ENCODE measurements around the gene GBF1.

Gene GBF1

DNA sequence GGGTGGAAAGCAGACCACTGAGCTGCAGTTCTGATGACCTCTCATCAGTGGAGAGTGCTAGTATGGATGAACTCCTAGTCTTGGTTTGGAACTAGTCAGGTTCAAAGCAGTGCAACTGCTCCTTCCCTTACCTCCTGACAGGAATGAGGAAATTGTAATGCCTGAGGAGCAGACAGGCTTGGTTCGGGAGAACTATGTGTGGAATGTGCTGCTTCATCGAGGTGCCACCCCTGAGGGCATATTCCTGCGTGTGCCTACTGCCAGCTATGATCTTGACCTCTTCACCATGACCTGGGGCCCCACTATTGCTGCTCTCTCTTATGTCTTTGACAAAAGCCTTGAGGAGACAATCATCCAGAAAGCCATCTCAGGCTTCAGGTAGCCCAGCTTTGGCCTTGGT is 122.7 kb downstream of the GBF1 start:
- DNase-seq (ENCODE audit: low spot score), result no peak
- TF ChIP-seq, protein P1, sequence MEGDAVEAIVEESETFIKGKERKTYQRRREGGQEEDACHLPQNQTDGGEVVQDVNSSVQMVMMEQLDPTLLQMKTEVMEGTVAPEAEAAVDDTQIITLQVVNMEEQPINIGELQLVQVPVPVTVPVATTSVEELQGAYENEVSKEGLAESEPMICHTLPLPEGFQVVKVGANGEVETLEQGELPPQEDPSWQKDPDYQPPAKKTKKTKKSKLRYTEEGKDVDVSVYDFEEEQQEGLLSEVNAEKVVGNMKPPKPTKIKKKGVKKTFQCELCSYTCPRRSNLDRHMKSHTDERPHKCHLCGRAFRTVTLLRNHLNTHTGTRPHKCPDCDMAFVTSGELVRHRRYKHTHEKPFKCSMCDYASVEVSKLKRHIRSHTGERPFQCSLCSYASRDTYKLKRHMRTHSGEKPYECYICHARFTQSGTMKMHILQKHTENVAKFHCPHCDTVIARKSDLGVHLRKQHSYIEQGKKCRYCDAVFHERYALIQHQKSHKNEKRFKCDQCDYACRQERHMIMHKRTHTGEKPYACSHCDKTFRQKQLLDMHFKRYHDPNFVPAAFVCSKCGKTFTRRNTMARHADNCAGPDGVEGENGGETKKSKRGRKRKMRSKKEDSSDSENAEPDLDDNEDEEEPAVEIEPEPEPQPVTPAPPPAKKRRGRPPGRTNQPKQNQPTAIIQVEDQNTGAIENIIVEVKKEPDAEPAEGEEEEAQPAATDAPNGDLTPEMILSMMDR (IDR thresholded peaks at IDR 0.05; ENCODE audit: extremely low read depth, missing control alignments), result no peak

DNA sequence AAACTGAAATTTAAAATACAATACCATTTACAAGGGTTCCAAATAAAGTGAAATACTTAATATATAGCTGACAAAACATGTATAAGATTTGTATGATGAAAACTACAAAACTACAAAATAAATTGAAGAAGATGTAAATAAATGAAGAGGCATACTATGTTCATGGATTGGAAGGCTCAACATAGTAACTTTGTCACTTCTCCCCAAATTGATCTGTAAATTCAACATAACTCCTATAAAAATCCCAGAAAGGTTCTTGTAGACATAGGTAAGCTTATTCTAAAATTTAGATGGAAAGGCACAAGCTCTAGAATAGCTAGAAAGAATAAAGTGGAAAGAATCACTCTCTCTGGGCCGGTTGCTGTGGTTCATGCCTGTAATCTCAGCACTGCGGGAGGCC is 126.0 kb downstream of the GBF1 start:
- no peak for DNase-seq (ENCODE audit: low spot score)
- TF ChIP-seq, protein P1 (IDR thresholded peaks at IDR 0.05; ENCODE audit: extremely low read depth, missing control alignments), result no peak

- DNase-seq (ENCODE audit: low spot score), result no peak
- TF ChIP-seq, protein P1 (IDR thresholded peaks at IDR 0.05; ENCODE audit: extremely low read depth, missing control alignments), result no peak
Observed at GRCh38 chr10:102375250-102375649, 129.9 kb downstream of the GBF1 start.

DNA sequence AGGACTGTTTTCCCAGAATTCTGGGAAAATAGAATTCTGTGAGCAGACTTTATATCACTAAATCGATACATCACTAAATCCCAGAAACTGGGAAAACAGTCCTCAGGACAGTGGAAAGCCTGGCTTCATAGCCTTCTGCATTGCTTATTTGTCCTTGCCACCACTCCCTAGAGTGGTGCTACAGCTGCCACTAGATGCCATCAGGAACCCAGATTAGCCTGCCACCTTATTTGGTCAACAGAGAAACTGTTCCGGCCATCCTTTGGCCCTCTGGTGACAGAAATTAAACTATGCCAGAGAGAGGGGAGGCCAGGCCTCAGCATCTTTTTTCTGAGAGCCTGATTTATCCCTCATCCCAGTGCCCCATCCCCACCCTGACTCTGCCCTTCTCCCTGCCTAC is 130.5 kb downstream of the GBF1 start:
- DNase-seq (ENCODE audit: low spot score), result no peak
- TF ChIP-seq, protein P1 (IDR thresholded peaks at IDR 0.05; ENCODE audit: extremely low read depth, missing control alignments), result no peak

GRCh38 chr10:102376901-102377300 is 131.6 kb downstream of the GBF1 start:
- TF ChIP-seq, protein P1 (IDR thresholded peaks at IDR 0.05; ENCODE audit: extremely low read depth, missing control alignments), result no peak
- no peak for DNase-seq (ENCODE audit: low spot score)

DNA sequence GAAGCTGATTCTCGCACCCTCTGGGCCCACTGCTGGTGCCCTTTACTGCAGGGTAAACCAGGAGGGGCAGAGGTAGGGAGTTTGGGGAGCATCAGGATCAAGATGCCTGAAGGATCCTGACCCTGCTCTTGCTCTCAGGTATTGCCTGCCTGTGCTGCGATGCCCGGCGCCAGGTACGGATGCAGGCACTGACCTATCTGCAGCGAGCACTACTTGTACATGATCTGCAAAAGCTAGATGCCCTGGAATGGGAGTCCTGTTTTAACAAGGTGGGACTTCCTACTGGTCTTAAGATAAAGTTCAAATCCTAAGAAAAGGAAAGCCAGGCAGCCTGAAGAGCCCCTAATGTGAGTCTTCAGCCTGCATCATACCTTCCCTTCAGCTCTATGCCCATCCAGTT is 134.1 kb downstream of the GBF1 start:
- no peak for DNase-seq (ENCODE audit: low spot score)
- TF ChIP-seq, protein P1 (IDR thresholded peaks at IDR 0.05; ENCODE audit: extremely low read depth, missing control alignments), result no peak

GRCh38 chr10:102381983-102382382 is 136.7 kb downstream of the GBF1 start:
- TF ChIP-seq, protein P1 (IDR thresholded peaks at IDR 0.05; ENCODE audit: extremely low read depth, missing control alignments), result no peak
- DNase-seq (ENCODE audit: low spot score), result no peak
